SH-SY5Y (cell line): Measurements from ENCODE around the gene GRIFIN.

Experiments used
- GATA2 ChIP-seq: IDR thresholded peaks from 2 replicates; pipeline ENCODE4 v1.6.1; 2011; ENCODE audit warnings: mild to moderate bottlenecking, low read depth, low read length
- GATA3 ChIP-seq: IDR thresholded peaks from 2 replicates; pipeline ENCODE4 v1.6.1; 2011; ENCODE audit warnings: low read depth, mild to moderate bottlenecking, low read length, moderate library complexity

- TF ChIP-seq GATA2 (no peak), GATA3 (no peak)
Observed at GRCh38 chr7:2494191-2495130, 18.3 kb upstream of the GRIFIN start.
